22Rv1 (cell line): Measurements from ENCODE around the gene SFSWAP.

ENCODE experiments used
- H3K27ac ChIP-seq: fragments of 450-650 bp; 2 replicates; pipeline ENCODE4 v1.5.1; 2017
- CTCF ChIP-seq: fragments of 450-650 bp; IDR thresholded peaks from 2 replicates; pipeline ENCODE4 v1.5.1; 2017; ENCODE audit warnings: mild to moderate bottlenecking
- ZFX ChIP-seq: fragments of 450-650 bp; IDR thresholded peaks from 2 replicates; pipeline ENCODE4 v1.6.1; 2017; ENCODE audit warnings: antibody characterized with exemption, borderline replicate concordance

Gene SFSWAP

GRCh38 chr12:131779027-131779426 lies 68.1 kb downstream of the SFSWAP start:
- TF ChIP-seq CTCF, result no peak
- TF ChIP-seq ZFX, result no peak
- H3K27ac ChIP-seq, result no peak overlapping the region

- no peak for TF ChIP-seq CTCF
- no peak for TF ChIP-seq ZFX
- no peak overlapping the region for H3K27ac ChIP-seq
Measured at GRCh38 chr12:131782061-131782460, 71.2 kb downstream of the SFSWAP start.

GRCh38 chr12:131783915-131784541 lies 73.1 kb downstream of the SFSWAP start:
- H3K27ac ChIP-seq, result no peak overlapping the region
- TF ChIP-seq ZFX (no peak), CTCF (no peak)

GRCh38 chr12:131784909-131785762 lies 74.2 kb downstream of the SFSWAP start:
- no peak overlapping the region for H3K27ac ChIP-seq
- TF ChIP-seq ZFX (no peak), CTCF (no peak)

GRCh38 chr12:131785763-131786330 lies 75.0 kb downstream of the SFSWAP start:
- no peak overlapping the region for H3K27ac ChIP-seq
- TF ChIP-seq CTCF, result no peak
- no peak for TF ChIP-seq ZFX

- no peak overlapping the region for H3K27ac ChIP-seq
- TF ChIP-seq ZFX, result no peak
- no peak for TF ChIP-seq CTCF
Measured at GRCh38 chr12:131786331-131786730, 75.4 kb downstream of the SFSWAP start.

GRCh38 chr12:131787143-131787660 lies 76.3 kb downstream of the SFSWAP start:
- TF ChIP-seq ZFX, result no peak
- TF ChIP-seq CTCF, result no peak
- no peak overlapping the region for H3K27ac ChIP-seq
